GM18520 (cell line): Measurements from ENCODE around the gene TRIM9.
"Not testable (repeated sequence)": the region's sequence is repeated elsewhere in the genome, so short reads cannot be mapped to it uniquely, and the experiment has no call there.

Experiments used
- ATAC-seq: cut with Tn5 transposase; IDR thresholded peaks from one replicate; pipeline ENCODE4 v1.9.1; 2021; ENCODE audit not compliant: unreplicated experiment

TRIM9 gene

DNA sequence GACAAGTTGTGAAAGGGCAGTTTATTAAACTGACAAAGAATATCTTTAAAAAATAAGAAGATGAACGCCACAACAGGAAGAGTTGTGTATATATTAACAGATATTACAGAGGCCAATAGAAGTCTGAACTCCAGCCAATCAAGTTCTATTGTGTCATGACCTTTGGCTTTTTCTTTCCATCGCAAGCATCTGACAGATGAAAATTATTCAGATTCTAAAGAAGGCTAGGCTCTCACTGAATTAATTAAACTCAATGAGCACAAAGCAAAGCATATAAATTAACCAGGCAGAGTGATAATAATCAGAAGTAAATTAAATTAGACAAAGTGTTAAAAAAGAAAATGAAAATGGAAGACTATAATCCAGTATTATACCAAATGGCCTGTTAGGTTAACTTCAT, 88.6 kb downstream of the TRIM9 start:
- no peak for ATAC-seq

- no peak for ATAC-seq
Observed at GRCh38 chr14:51004801-51005526, 89.9 kb downstream of the TRIM9 start.

DNA sequence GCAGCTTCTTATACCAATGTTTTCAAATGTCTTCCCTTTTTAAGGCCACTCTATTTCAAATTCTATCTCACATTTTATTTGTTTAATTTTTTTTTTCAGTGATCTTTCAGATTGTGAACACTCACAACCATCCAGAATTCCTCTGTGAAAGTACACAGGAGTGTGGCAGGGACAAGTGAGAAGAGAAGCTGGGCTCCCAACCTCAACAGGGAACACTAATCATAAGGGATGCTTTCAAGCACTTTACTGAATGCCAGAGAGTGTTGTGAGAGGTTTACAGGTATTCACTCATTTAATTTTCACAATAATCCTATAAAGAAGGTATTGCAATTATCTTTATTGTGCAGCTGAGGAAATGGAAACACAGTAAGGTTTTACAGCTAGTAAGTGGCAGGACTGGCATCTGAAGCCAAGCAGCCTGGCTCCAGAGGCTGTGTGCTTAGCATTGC, 90.5 kb downstream of the TRIM9 start:
- no peak for ATAC-seq

GRCh38 chr14:51002406-51002999, 92.4 kb downstream of the TRIM9 start:
- no peak for ATAC-seq

GRCh38 chr14:51000566-51000965, 94.3 kb downstream of the TRIM9 start:
- ATAC-seq, result no peak

GRCh38 chr14:50999726-51000125, 95.2 kb downstream of the TRIM9 start:
- ATAC-seq, result no peak

DNA sequence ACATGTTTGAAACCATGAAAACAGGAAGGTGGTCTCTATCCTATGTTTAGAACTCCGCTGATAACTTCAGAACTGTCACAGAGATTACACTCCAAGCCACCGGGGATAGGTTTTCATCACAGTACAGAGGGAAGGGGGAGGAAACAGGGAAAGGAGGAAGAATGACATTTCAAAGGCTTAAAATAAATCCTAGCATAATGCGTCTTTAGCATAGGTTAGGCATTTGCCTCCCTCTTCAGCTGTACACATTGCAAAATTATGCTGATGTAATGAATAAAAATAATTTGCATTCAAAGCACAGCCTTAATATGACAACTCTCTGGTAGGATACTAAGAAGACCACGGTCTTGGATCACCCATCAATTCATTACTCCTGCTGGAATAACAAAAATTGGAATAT, 96.3 kb downstream of the TRIM9 start:
- ATAC-seq, result no peak

- no peak for ATAC-seq
Observed at GRCh38 chr14:50997712-50998111, 97.2 kb downstream of the TRIM9 start.

DNA sequence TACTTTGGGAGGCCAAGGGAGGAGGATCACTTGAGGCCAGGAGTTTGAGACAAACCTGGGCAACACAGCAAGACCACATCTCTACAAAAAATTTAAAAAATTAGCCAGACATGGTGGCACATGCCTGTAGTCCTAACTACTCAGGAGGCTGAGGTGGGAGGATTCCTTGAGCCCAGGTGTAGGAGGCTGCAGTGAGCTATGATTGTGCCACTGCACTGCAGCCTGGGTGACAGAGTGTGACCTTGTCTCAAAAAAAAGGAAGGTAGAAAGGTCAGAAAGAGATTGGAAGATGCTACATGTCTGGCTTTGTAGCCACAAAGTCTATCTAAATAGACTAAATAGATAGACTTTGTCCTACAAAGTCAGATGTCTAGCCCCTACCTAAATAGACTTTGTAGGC, 100.7 kb downstream of the TRIM9 start:
- ATAC-seq, result not testable (repeated sequence)

- no peak for ATAC-seq
Observed at GRCh38 chr14:50985859-50986331, 109.0 kb downstream of the TRIM9 start.

DNA sequence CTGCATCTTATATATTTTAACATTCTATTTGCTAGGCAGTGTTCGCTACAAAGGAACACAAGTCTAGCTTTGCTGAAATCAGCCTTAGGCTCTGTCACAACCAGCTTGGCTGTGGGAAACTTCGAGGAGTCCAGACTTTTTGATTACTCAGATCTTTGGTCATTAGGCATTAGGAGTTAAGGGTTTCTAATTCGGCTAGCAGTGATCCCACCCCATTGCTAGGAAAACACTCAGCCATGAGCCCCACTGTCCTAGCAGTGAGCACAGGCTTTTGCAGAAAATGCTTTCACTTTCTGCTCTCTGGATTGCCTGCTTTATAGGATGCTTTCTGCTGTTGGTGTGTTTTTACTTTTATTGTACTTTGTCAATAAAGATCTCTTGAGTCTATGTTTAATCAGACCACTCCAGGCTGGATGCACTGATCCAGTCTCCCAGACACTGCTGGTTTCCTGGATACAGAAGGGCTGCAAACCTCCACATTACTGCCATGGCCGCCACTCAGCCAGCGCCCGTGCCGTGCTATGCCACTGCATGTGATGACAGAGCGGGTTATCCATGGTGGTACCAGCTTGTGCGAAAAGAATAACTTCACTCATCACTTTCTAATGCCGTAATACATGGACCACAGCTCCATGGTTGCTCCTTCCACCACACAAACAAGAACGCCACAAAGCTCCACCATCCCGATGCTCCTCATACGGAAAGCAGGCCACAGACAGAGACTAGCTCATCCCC, 109.6 kb downstream of the TRIM9 start:
- no peak for ATAC-seq

DNA sequence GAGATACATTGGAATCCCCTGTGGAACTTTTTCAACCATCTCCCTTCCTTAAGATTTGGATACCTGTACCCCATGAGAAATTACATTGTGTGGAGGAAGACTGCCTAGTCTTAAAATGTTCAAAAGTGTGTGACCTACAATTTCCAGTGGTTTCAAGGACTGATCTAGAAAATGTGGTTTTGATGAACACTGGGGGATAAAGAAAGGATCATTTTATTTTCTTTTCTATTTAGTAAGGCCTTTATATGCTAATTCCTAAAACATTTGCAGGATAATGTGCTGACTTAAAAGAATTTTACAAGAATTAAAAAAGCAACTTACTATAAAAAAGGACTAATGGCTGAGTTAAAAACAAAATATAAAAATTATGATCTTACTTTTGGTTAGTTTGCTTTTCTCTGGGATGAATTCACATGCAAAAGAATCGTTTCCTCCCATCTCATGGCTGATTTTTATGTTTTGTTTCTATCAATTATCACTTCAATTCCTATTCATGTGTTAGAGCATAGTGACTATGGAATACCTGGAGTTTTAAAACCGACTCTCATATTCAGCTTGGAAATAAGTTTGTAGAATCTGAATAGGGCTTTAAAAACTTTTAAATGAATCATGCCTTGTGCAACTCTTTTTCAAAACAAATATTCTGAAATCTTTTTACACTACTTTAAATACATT, 110.7 kb downstream of the TRIM9 start:
- ATAC-seq, result no peak

- ATAC-seq, result no peak
Observed at GRCh38 chr14:50979941-50980850, 114.7 kb downstream of the TRIM9 start.

DNA sequence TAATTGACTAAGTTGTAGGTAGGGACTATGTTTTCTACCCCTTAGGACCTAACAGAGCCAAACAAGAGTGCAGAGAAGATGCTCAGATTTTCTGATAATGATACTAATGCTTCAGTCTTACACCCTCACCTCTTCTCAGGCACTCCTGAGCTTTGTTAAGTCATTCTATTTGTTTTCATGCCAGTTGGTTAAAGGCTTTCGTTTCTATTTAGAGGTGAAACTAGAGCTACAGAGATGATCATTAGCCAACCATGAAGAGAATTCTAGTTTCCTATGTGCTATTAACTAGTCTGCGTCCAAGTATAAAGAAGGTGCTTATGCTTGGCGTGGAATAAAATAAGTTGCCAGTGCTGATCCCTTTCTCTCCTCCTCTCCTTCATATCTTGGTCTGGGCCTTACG, 116.0 kb downstream of the TRIM9 start:
- ATAC-seq, result peak; percentile 72

GRCh38 chr14:50978529-50978871, 116.4 kb downstream of the TRIM9 start:
- peak; percentile 5 for ATAC-seq

- peak; percentile 40 for ATAC-seq
Observed at GRCh38 chr14:50977863-50978528, 116.9 kb downstream of the TRIM9 start.

- no peak for ATAC-seq
Observed at GRCh38 chr14:50974118-50974517, 120.8 kb downstream of the TRIM9 start.

- ATAC-seq, result no peak
Observed at GRCh38 chr14:50972734-50973133, 122.2 kb downstream of the TRIM9 start.

- no peak for ATAC-seq
Observed at GRCh38 chr14:50970886-50971781, 123.8 kb downstream of the TRIM9 start.
